H1 (cell line): ENCODE results near the gene PGAP3. TPM values are rescaled to one million over a fixed set of nuclear protein-coding genes. Genes with fewer than 3 reads are reported as not detected.
A peak's percentile ranks its signal among the peaks of the same experiment; 100 is the strongest.

ENCODE experiments used
- CTCF ChIA-PET: fragments of 300-600 bp; sonication (Branson Sonifier 250); formaldehyde crosslinking; loops from one replicate; lab custom pipeline; 2021; ENCODE audit not compliant: partially characterized antibody; lab: Charles Lee
- POLR2A ChIA-PET: fragments of 300-600 bp; sonication (Branson Sonifier 250); formaldehyde crosslinking; loops from one replicate; lab custom pipeline; 2021; ENCODE audit warnings: inconsistent platforms; ENCODE audit not compliant: partially characterized antibody; lab: Charles Lee
- DNase-seq, 2 experiments: peaks; one replicate each; pipeline versions ENCODE4 v3.0.0 to v3.0.0-alpha.2; 2010 to 2022; ENCODE audit warnings: low spot score in 2 of 2, low read depth in 1 of 2, mixed read lengths in 1 of 2
- FAIRE-seq: peaks from 2 replicates; lab custom pipeline; 2011; peaks lifted over from hg19 to GRCh38; lab: Jason Lieb, UNC
- H2AFZ ChIP-seq: 2 replicates; pipeline ENCODE4 v1.8.1; 2012; ENCODE audit warnings: low read length, inconsistent platforms
- H2AK5ac ChIP-seq: 2 replicates; pipeline ENCODE4 v1.6.1; 2013; ENCODE audit warnings: low read depth, low read length
- H2BK120ac ChIP-seq: replicated peaks from 2 replicates; pipeline ENCODE3; 2013; ENCODE audit warnings: low read depth, low read length, inconsistent platforms
- H2BK12ac ChIP-seq: 2 replicates; pipeline ENCODE4 v1.6.1; 2013; ENCODE audit warnings: low read depth, low read length
- H2BK15ac ChIP-seq: 2 replicates; pipeline ENCODE4 v1.6.1; 2013; ENCODE audit warnings: low read length
- H2BK20ac ChIP-seq: 2 replicates; pipeline ENCODE4 v1.6.1; 2013; ENCODE audit warnings: low read length
- H2BK5ac ChIP-seq: 2 replicates; pipeline ENCODE4 v1.6.1; 2013; ENCODE audit warnings: low read depth, low read length
- H3K14ac ChIP-seq: 2 replicates; pipeline ENCODE4 v1.6.1; 2013; ENCODE audit warnings: inconsistent platforms; ENCODE audit not compliant: insufficient read length
- H3K18ac ChIP-seq: 2 replicates; pipeline ENCODE4 v1.6.1; 2013; ENCODE audit warnings: low read length; ENCODE audit errors: extremely low read depth
- H3K23ac ChIP-seq: 2 replicates; pipeline ENCODE4 v1.6.1; 2013; ENCODE audit warnings: inconsistent platforms; ENCODE audit not compliant: insufficient read length
- H3K23me2 ChIP-seq: 2 replicates; pipeline ENCODE4 v1.6.1; 2013; ENCODE audit warnings: low read depth, low read length
- H3K27ac ChIP-seq: 2 replicates; pipeline ENCODE4 v1.6.1; 2011; ENCODE audit warnings: low read depth, low read length, inconsistent platforms
- H3K27me3 ChIP-seq, 4 experiments: replicated peaks in 1 of 4; 1 replicate in 1 of 4; 2 replicates in 3 of 4; pipeline versions ENCODE4 v1.6.1 to v1.8.1; 2011 to 2013; ENCODE audit warnings: low read length in 3 of 4, mild to moderate bottlenecking in 3 of 4, inconsistent platforms in 2 of 4, mixed read lengths in 2 of 4, moderate library complexity in 1 of 4; ENCODE audit not compliant: control insufficient read depth in 3 of 4, insufficient read depth in 3 of 4; ENCODE audit errors: extremely low read depth in 1 of 4
- H3K36me3 ChIP-seq, 4 experiments: 2 replicates each; pipeline versions ENCODE4 v1.6.1 to v1.8.1; 2011 to 2013; ENCODE audit warnings: mild to moderate bottlenecking in 4 of 4, low read length in 3 of 4, moderate library complexity in 2 of 4, control low read depth in 1 of 4, inconsistent platforms in 1 of 4; ENCODE audit not compliant: insufficient read depth in 4 of 4, control insufficient read depth in 2 of 4
- H3K4ac ChIP-seq: replicated peaks from 2 replicates; pipeline ENCODE3; 2013; ENCODE audit warnings: low read length, low read depth, mixed read lengths, inconsistent platforms; ENCODE audit not compliant: insufficient read length
- H3K4me1 ChIP-seq, 4 experiments: replicated peaks in 1 of 4; 1 replicate in 1 of 4; 2 replicates in 3 of 4; pipeline versions ENCODE4 v1.6.1 to v1.8.1; 2011 to 2013; ENCODE audit warnings: low read length in 3 of 4, inconsistent platforms in 2 of 4, mixed read lengths in 1 of 4; ENCODE audit not compliant: insufficient read depth in 4 of 4, control insufficient read depth in 3 of 4
- H3K4me2 ChIP-seq, 2 experiments: 2 replicates each; pipeline versions ENCODE4 v1.6.1 to v1.8.1; 2011 to 2013; ENCODE audit warnings: low read depth in 2 of 2, low read length in 2 of 2, control low read depth in 1 of 2, inconsistent platforms in 1 of 2, mild to moderate bottlenecking in 1 of 2; ENCODE audit not compliant: insufficient read depth in 1 of 2
- H3K4me3 ChIP-seq, 4 experiments: fragments of 200-600, 300-600 bp in 1 of 4; sonication (generic), shearing (Covaris generic), sonication (Bioruptor Twin) in 1 of 4; 2 replicates each; pipeline versions ENCODE4 v1.5.1 to v1.8.1; 2011 to 2016; ENCODE audit warnings: low read length in 4 of 4, low read depth in 3 of 4, control low read depth in 2 of 4, inconsistent platforms in 2 of 4, mild to moderate bottlenecking in 2 of 4, mixed read lengths in 1 of 4, moderate library complexity in 1 of 4; ENCODE audit not compliant: insufficient read depth in 2 of 4; ENCODE audit errors: extremely low read depth in 1 of 4
- H3K56ac ChIP-seq: replicated peaks from 2 replicates; pipeline ENCODE3; 2013; ENCODE audit warnings: low read depth, mild to moderate bottlenecking, mixed read lengths, low read length, inconsistent platforms; ENCODE audit not compliant: insufficient read length
- H3K79me1 ChIP-seq: 2 replicates; pipeline ENCODE4 v1.6.1; 2013; ENCODE audit warnings: low read depth, low read length, control low read depth
- H3K79me2 ChIP-seq, 2 experiments: 2 replicates each; pipeline versions ENCODE4 v1.6.1 to v1.8.1; 2012 to 2013; ENCODE audit warnings: low read length in 2 of 2, mild to moderate bottlenecking in 2 of 2, inconsistent platforms in 1 of 2; ENCODE audit not compliant: insufficient read depth in 2 of 2, control insufficient read depth in 1 of 2
- H3K9ac ChIP-seq, 4 experiments: replicated peaks in 1 of 4; 1 replicate in 1 of 4; 2 replicates in 3 of 4; pipeline versions ENCODE4 v1.6.1 to v1.8.1; 2011 to 2013; ENCODE audit warnings: low read depth in 3 of 4, low read length in 3 of 4, control low read depth in 2 of 4, mild to moderate bottlenecking in 2 of 4, moderate library complexity in 2 of 4, inconsistent platforms in 1 of 4; ENCODE audit errors: extremely low read depth in 1 of 4
- H3K9me3 ChIP-seq, 2 experiments: 2 replicates each; pipeline versions ENCODE4 v1.6.1 to v1.8.1; 2012 to 2013; ENCODE audit warnings: mild to moderate bottlenecking in 2 of 2, moderate library complexity in 2 of 2, control low read depth in 1 of 2, inconsistent platforms in 1 of 2, low read depth in 1 of 2, low read length in 1 of 2, mixed read lengths in 1 of 2; ENCODE audit not compliant: insufficient read depth in 2 of 2
- H4K20me1 ChIP-seq, 2 experiments: replicated peaks in 1 of 2; 2 replicates each; pipeline versions ENCODE3 to v1.8.1; 2011 to 2013; ENCODE audit warnings: inconsistent platforms in 2 of 2, low read length in 2 of 2, mild to moderate bottlenecking in 1 of 2; ENCODE audit not compliant: insufficient read depth in 2 of 2, control insufficient read depth in 1 of 2
- H4K5ac ChIP-seq: 2 replicates; pipeline ENCODE4 v1.6.1; 2013; ENCODE audit warnings: low read length, low read depth, mixed read lengths, inconsistent platforms; ENCODE audit not compliant: insufficient read length
- H4K8ac ChIP-seq: 2 replicates; pipeline ENCODE4 v1.8.0; 2013; ENCODE audit warnings: mild to moderate bottlenecking, moderate library complexity, low read length, inconsistent platforms; ENCODE audit not compliant: insufficient read depth; ENCODE audit errors: extremely low read depth
- H4K91ac ChIP-seq: replicated peaks from 2 replicates; pipeline ENCODE3; 2013; ENCODE audit warnings: low read length, mixed read lengths, inconsistent platforms; ENCODE audit not compliant: insufficient read length
- CREB1 ChIP-seq: IDR thresholded peaks from 2 replicates; pipeline ENCODE4 v1.6.1; 2012; ENCODE audit warnings: inconsistent platforms
- EZH2 ChIP-seq: fragments of 200-600 bp; sonication (generic); IDR thresholded peaks from 2 replicates; pipeline ENCODE4 v1.7.1; 2012; ENCODE audit warnings: low read depth, mild to moderate bottlenecking, moderate library complexity, low read length, inconsistent platforms; ENCODE audit not compliant: severe bottlenecking
- WGBS, 2 experiments: shearing (Covaris generic) in 1 of 2; methylation state at CpG; one replicate each; pipeline versions ENCODE4 v1.1.6 to v1.1.7; 2013 to 2015; ENCODE audit warnings: low lambda C conversion rate in 2 of 2, mixed read lengths in 2 of 2, inconsistent platforms in 1 of 2, low coverage in 1 of 2, missing lambda C conversion rate in 1 of 2; ENCODE audit not compliant: insufficient replicate concordance in 2 of 2, insufficient coverage in 1 of 2, insufficient read length in 1 of 2; ENCODE audit errors: extremely low coverage in 1 of 2, missing lambda C conversion rate in 1 of 2; 5-methylcytosine and 5-hydroxymethylcytosine counted together
- polyA plus RNA-seq, 7 experiments: library from polyadenylated mRNA; depleted of rRNA in 3 of 7; stranded (reverse) in 5 of 7; unstranded in 2 of 7; fragments of >200 nt in 5 of 7; fragments of 200-250 nt in 2 of 7; gene quantifications; 1 replicate in 5 of 7; 2 replicates in 1 of 7; 4 replicates in 1 of 7; pipeline versions ENCODE4 v1.2.1 to v1.2.3, GENCODE V29; 2011 to 2013; ENCODE audit warnings: missing spikeins in 2 of 7, mixed read lengths in 2 of 7
- total RNA-seq: library from RNA; stranded (reverse); fragmentation: NEBNext Ultra II Directional; extraction: Animal tissue kit (Norgen Biotek cat#: 25700); gene quantifications from 2 replicates; pipeline ENCODE4 v1.2.1, GENCODE V29; 2021

The PGAP3 gene
- total and polyA plus RNA-seq, 2 of the 8 experiments (the other 6 are each of a cell fraction or from before 2014, with no cell fraction given) = 21.0 to 30.7 TPM

GRCh38 chr17:39714234-39714633, 26.4 kb upstream of the PGAP3 start:
- no peak for DNase-seq
- Histone ChIP-seq H3K4me1 (no peaks in the 10 kb centered on the region), H3K4me2 (no peak overlapping the region), H3K14ac (no peak overlapping the region), H4K8ac (no peak overlapping the region), H3K23me2 (no peaks in the 10 kb centered on the region), H2BK5ac (no peak overlapping the region), H4K5ac (no peak overlapping the region), H3K4me3 (no peak overlapping the region), H4K20me1 (peaks cover 13 to 19% of the 10 kb centered on the region in 2 experiments), H2BK12ac (peak overlapping the region; percentile 60; the same call in 1 of the 2 replicates), H3K27me3 (no peaks in the 10 kb centered on the region), H3K79me2 (peaks cover 0 to 14% of the 10 kb centered on the region in 2 experiments; a peak in 2 of 4 replicates), H3K4ac (no peak overlapping the region), H3K18ac (no peak overlapping the region), H2BK120ac (no peak overlapping the region), H3K79me1 (no peaks in the 10 kb centered on the region; the same call in 1 of the 2 replicates), H4K91ac (no peak overlapping the region), H2AFZ (no peak overlapping the region), H2AK5ac (no peak overlapping the region), H2BK20ac (no peak overlapping the region), H3K23ac (no peak overlapping the region), H3K27ac (no peak overlapping the region), H3K36me3 (peaks cover 40 to 94% (median 76%) of the 10 kb centered on the region in 4 experiments), H3K9ac (no peak overlapping the region), H2BK15ac (no peak overlapping the region), H3K9me3 (no peaks in the 10 kb centered on the region), H3K56ac (no peak overlapping the region)
- 95% methylated on average over 4 of the region's 4 CpGs; no CpG with 5 or more reads in 1 of the 2 experiments for WGBS, 2 experiments
- CTCF ChIA-PET = interaction anchor here (1.0 to 2.7 kb wide), 3 partner anchors 12 to 92 kb away, joined by 3 to 13 read pairs (median 4); partner anchors contain the start of gene MIEN1
- POLR2A ChIA-PET = interaction anchor here (0.7 to 4.5 kb wide), 7 partner anchors 10 to 37 kb away, joined by 3 to 23 read pairs (median 4); partner anchors contain the start of gene ERBB2
- no peak for TF ChIP-seq CREB1
- TF ChIP-seq EZH2 = no peak
- FAIRE-seq = no peak
